ENCODE data around the gene CATSPER3.

GRCh38 chr5:134965271-134965825, 2.4 kb upstream of the CATSPER3 start:
- TF ChIP-seq, protein P1, sequence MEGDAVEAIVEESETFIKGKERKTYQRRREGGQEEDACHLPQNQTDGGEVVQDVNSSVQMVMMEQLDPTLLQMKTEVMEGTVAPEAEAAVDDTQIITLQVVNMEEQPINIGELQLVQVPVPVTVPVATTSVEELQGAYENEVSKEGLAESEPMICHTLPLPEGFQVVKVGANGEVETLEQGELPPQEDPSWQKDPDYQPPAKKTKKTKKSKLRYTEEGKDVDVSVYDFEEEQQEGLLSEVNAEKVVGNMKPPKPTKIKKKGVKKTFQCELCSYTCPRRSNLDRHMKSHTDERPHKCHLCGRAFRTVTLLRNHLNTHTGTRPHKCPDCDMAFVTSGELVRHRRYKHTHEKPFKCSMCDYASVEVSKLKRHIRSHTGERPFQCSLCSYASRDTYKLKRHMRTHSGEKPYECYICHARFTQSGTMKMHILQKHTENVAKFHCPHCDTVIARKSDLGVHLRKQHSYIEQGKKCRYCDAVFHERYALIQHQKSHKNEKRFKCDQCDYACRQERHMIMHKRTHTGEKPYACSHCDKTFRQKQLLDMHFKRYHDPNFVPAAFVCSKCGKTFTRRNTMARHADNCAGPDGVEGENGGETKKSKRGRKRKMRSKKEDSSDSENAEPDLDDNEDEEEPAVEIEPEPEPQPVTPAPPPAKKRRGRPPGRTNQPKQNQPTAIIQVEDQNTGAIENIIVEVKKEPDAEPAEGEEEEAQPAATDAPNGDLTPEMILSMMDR (IDR thresholded peaks at IDR 0.05), result no peak
- no peak for TF ChIP-seq POLR2A (IDR thresholded peaks at IDR 0.05)
